HepG2 (cell line): Measurements from ENCODE around the gene ATRIP. TPM values are rescaled to one million over a fixed set of nuclear protein-coding genes. Genes with fewer than 3 reads are reported as not detected.

Source experiments
- ATAC-seq: fragments of 200-7000 bp; cut with Tn5 transposase; 3 replicates; pipeline ENCODE4 v1.9.1; 2020; ENCODE audit warnings: mild to moderate bottlenecking, moderate library complexity
- BruUV-seq: library from RNA; stranded (reverse); fragments of 400-500 nt; replicated peaks from 2 replicates; lab custom pipeline; 2021; lab: Mats Ljungman, UMichigan
- CTCF ChIA-PET: fragments of 300-600 bp; formaldehyde crosslinking; extraction: SDS; loops from one replicate; lab custom pipeline; 2021; ENCODE audit warnings: low total read pairs, inconsistent platforms, low intra/inter-chr PET ratio; lab: Yijun Ruan, JAX
- POLR2A ChIA-PET: fragments of 350-600 bp; sonication (Branson Sonifier 250); formaldehyde crosslinking; loops from one replicate; lab custom pipeline; 2020; ENCODE audit warnings: antibody characterized with exemption, inconsistent platforms; lab: Yijun Ruan, JAX
- DNase-seq: peaks from one replicate; pipeline ENCODE4 v3.0.0-alpha.2; 2015; ENCODE audit warnings: low spot score
- FAIRE-seq: peaks from 3 replicates; lab custom pipeline; 2011; peaks lifted over from hg19 to GRCh38; lab: Jason Lieb, UNC
- H2AFZ ChIP-seq: one replicate; pipeline ENCODE4 v1.6.1; 2011; ENCODE audit warnings: low read length, inconsistent platforms
- H3K27ac ChIP-seq: fragments of 300-600 bp; 3 replicates; pipeline ENCODE4 v1.8.0; 2011; ENCODE audit warnings: mixed run types, mild to moderate bottlenecking, mixed read lengths, low read length, inconsistent platforms; ENCODE audit not compliant: insufficient read depth; ENCODE audit errors: extremely low read length
- H3K27me3 ChIP-seq, 2 experiments: fragments of 200-600 bp in 1 of 2; 2 replicates in 1 of 2; 3 replicates in 1 of 2; pipeline versions ENCODE4 v1.6.0 to v1.8.0; 2011; ENCODE audit warnings: low read length in 2 of 2, mild to moderate bottlenecking in 2 of 2, moderate library complexity in 2 of 2, inconsistent platforms in 1 of 2; ENCODE audit not compliant: insufficient read depth in 2 of 2, control insufficient read depth in 1 of 2
- H3K36me3 ChIP-seq, 2 experiments: fragments of 200-600 bp in 1 of 2; replicated peaks in 1 of 2; 2 replicates in 1 of 2; 3 replicates in 1 of 2; pipeline versions ENCODE4 v1.5.1 to v1.8.0; 2011; ENCODE audit warnings: low read length in 2 of 2, inconsistent platforms in 1 of 2; ENCODE audit not compliant: insufficient read depth in 2 of 2, control insufficient read depth in 1 of 2
- H3K4me1 ChIP-seq: 2 replicates; pipeline ENCODE4 v1.5.1; 2012; ENCODE audit warnings: low read length, inconsistent platforms; ENCODE audit not compliant: insufficient read depth
- H3K4me2 ChIP-seq: 2 replicates; pipeline ENCODE4 v1.6.0; 2011; ENCODE audit warnings: low read depth, low read length, inconsistent platforms
- H3K4me3 ChIP-seq, 3 experiments: fragments of 200-600 bp in 1 of 3; sonication (generic), shearing (Covaris generic) in 1 of 3; replicated peaks in 1 of 3; 2 replicates each; pipeline ENCODE4 v1.5.1; 2011 to 2016; ENCODE audit warnings: low read length in 3 of 3, inconsistent platforms in 2 of 3, low read depth in 2 of 3, mild to moderate bottlenecking in 2 of 3, control low read depth in 1 of 3, mixed read lengths in 1 of 3; ENCODE audit not compliant: insufficient read depth in 1 of 3
- H3K79me2 ChIP-seq: one replicate; pipeline ENCODE4 v1.6.1; 2011; ENCODE audit warnings: low read length, inconsistent platforms; ENCODE audit not compliant: insufficient read depth
- H3K9ac ChIP-seq: 2 replicates; pipeline ENCODE4 v1.6.0; 2011; ENCODE audit warnings: mild to moderate bottlenecking, low read depth, low read length, inconsistent platforms; ENCODE audit not compliant: insufficient read depth
- H3K9me3 ChIP-seq: 2 replicates; pipeline ENCODE4 v1.5.1; 2012; ENCODE audit warnings: mild to moderate bottlenecking, low read length
- H4K20me1 ChIP-seq: 2 replicates; pipeline ENCODE4 v1.6.0; 2011; ENCODE audit warnings: inconsistent platforms, mild to moderate bottlenecking, low read length, moderate library complexity; ENCODE audit not compliant: insufficient read depth
- BRCA1 ChIP-seq: sonication (generic); formaldehyde crosslinking; IDR thresholded peaks from 2 replicates; pipeline ENCODE4 v1.4.0; 2020; ENCODE audit warnings: missing genetic modification reagents
- ETV6 ChIP-seq: sonication (generic); formaldehyde crosslinking; conservative IDR thresholded peaks from 2 replicates; pipeline ENCODE4 v1.4.0; 2020; ENCODE audit warnings: missing genetic modification reagents
- MAF1 ChIP-seq: sonication (generic); formaldehyde crosslinking; IDR thresholded peaks from 2 replicates; pipeline ENCODE4 v1.5.0; 2020; ENCODE audit warnings: missing genetic modification reagents, borderline replicate concordance
- MATR3 ChIP-seq: sonication (generic); formaldehyde crosslinking; IDR thresholded peaks from 2 replicates; pipeline ENCODE4 v1.4.0; 2020; ENCODE audit warnings: missing genetic modification reagents
- NR2C2 ChIP-seq: sonication (generic); formaldehyde crosslinking; IDR thresholded peaks from 2 replicates; pipeline ENCODE4 v1.4.0; 2020; ENCODE audit warnings: missing genetic modification reagents, mild to moderate bottlenecking, moderate library complexity, borderline replicate concordance
- RBFOX2 ChIP-seq: fragments of 200-400 bp; formaldehyde crosslinking; IDR thresholded peaks from 2 replicates; pipeline ENCODE4 v1.6.1; 2017; ENCODE audit warnings: low read depth, mild to moderate bottlenecking, low read length
- SSRP1 ChIP-seq: IDR thresholded peaks from 2 replicates; pipeline ENCODE4 v1.6.1; 2016; ENCODE audit warnings: control low read depth
- ZNF264 ChIP-seq: sonication (generic); formaldehyde crosslinking; IDR thresholded peaks from 2 replicates; pipeline ENCODE4 v1.4.0; 2020; ENCODE audit warnings: missing genetic modification reagents
- ZNF333 ChIP-seq: sonication (generic); formaldehyde crosslinking; IDR thresholded peaks from 2 replicates; pipeline ENCODE4 v1.4.0; 2020; ENCODE audit warnings: mild to moderate bottlenecking, missing genetic modification reagents, borderline replicate concordance
- ZNF552 ChIP-seq: sonication (generic); formaldehyde crosslinking; IDR thresholded peaks from 2 replicates; pipeline ENCODE4 v1.9.0; 2022; ENCODE audit warnings: missing genetic modification reagents, mild to moderate bottlenecking, borderline replicate concordance
- ZNF567 ChIP-seq: sonication (generic); formaldehyde crosslinking; IDR thresholded peaks from 2 replicates; pipeline ENCODE4 v1.8.1; 2023; ENCODE audit warnings: mild to moderate bottlenecking, missing genetic modification reagents, borderline replicate concordance
- ZNF619 ChIP-seq: sonication (generic); formaldehyde crosslinking; IDR thresholded peaks from 2 replicates; pipeline ENCODE4 v1.4.0; 2020; ENCODE audit warnings: mild to moderate bottlenecking, missing genetic modification reagents
- ZNF652 ChIP-seq: IDR thresholded peaks from 2 replicates; pipeline ENCODE4 v1.6.1; 2016; ENCODE audit warnings: low read depth, borderline replicate concordance
- ZNF773 ChIP-seq: sonication (generic); formaldehyde crosslinking; IDR thresholded peaks from 2 replicates; pipeline ENCODE4 v1.4.0; 2020; ENCODE audit warnings: missing genetic modification reagents, borderline replicate concordance
- ZNF776 ChIP-seq: sonication (generic); formaldehyde crosslinking; IDR thresholded peaks from 2 replicates; pipeline ENCODE4 v1.4.0; 2020; ENCODE audit warnings: mild to moderate bottlenecking, missing genetic modification reagents
- WGBS: methylation state at CpG from one replicate; pipeline ENCODE4 v1.1.6; 2017; ENCODE audit warnings: low lambda C conversion rate; 5-methylcytosine and 5-hydroxymethylcytosine counted together
- in situ Hi-C: cut with HindIII; loops from 2 replicates; pipeline ENCODE4 v1.10.0; 2017; ENCODE audit warnings: low pct_unique_long_range_greater_than_20kb; ENCODE audit not compliant: extremely low pct_ligation_motif_present
- intact Hi-C: fragments of 100-400 bp; cut with micrococcal nuclease; formaldehyde crosslinking; loops from one replicate; pipeline ENCODE4 v1.10.0; 2022; ENCODE audit not compliant: unreplicated experiment
- polyA plus RNA-seq, 8 experiments: library from polyadenylated mRNA; depleted of rRNA in 3 of 8; stranded (reverse) in 7 of 8; unstranded in 1 of 8; fragments of >200 nt; fragmentation: Illumina TruSeq in 4 of 8; extraction: Trizol in 4 of 8; gene quantifications; 2 replicates each; pipeline versions ENCODE4 v1.2.1 to v1.2.3, GENCODE V29; 2011 to 2016; ENCODE audit warnings: low read depth in 4 of 8, missing spikeins in 1 of 8, mixed read lengths in 1 of 8; ENCODE audit not compliant: insufficient read depth in 1 of 8
- total RNA-seq, 5 experiments: library from RNA; depleted of rRNA; stranded (reverse); fragments of >200 nt; fragmentation: Illumina TruSeq; extraction: Trizol; gene quantifications; 2 replicates each; pipeline ENCODE4 v1.2.3, GENCODE V29; 2016; ENCODE audit warnings: low read depth in 1 of 5
- TF ChIP-seq, protein P1 (sequence below): sonication (generic); formaldehyde crosslinking; IDR thresholded peaks from 2 replicates; pipeline ENCODE4 v1.8.1; 2022; ENCODE audit warnings: mild to moderate bottlenecking, missing genetic modification reagents
- TF ChIP-seq, protein P2 (sequence below): sonication (generic); formaldehyde crosslinking; IDR thresholded peaks from 2 replicates; pipeline ENCODE4 v1.4.0; 2020; ENCODE audit warnings: missing genetic modification reagents, mild to moderate bottlenecking, borderline replicate concordance
- TF ChIP-seq, protein P3 (sequence below): sonication (generic); formaldehyde crosslinking; IDR thresholded peaks from 2 replicates; pipeline ENCODE4 v1.8.0; 2022; ENCODE audit warnings: missing genetic modification reagents, mild to moderate bottlenecking, inconsistent platforms, borderline replicate concordance

The ATRIP gene
- total and polyA plus RNA-seq, 2 of the 13 experiments (the other 11 are each of a cell fraction or from before 2014, with no cell fraction given): 5.1 to 12.5 TPM

DNA sequence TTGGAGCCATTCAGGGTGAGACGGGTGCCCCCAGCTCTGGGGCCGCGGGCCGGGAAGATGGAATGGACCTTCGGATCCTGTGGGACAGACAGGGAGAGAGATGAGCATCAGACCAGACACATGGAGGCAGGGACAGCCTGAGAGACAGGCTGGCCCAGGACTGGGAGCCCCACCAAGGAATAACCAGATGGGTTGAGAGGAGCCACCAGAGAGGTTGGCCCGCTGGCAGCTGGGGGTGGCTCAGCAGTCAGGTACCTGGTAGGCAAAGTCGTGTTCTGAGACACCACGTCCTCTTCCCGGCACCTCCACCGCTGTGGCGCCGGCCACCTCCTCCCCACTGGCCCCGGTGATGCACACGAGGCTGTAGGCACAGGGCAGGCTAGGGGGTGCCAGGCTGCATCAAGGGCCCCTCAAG is 30.4 kb upstream of the ATRIP start (continued):
- TF ChIP-seq ZNF552 (CRISPR knock-in tag): no peak
- TF ChIP-seq RBFOX2: peak; percentile 64
- TF ChIP-seq BRCA1 (CRISPR knock-in tag): no peak
- TF ChIP-seq, all 625 proteins: peak for 5

DNA sequence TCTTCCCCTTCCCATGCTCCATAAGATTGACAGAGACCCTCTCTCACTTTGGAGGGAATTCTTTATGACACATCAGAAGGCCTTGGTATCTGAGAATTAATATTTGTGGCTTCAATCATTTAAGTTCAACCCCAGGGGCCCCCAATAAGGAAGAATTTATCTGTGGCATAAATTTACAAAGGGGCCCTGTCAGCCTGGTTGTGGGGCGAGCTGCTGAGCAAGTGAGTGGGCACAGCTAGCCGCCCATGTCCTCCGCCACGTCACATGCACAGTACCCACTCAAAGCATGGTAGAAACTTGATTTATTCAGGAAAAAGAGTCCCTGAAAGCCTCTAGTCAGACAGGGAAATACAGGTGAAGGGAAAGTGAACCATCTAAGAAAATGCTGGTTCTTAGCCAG is 30.0 kb upstream of the ATRIP start:
- Histone ChIP-seq H2AFZ (no peak overlapping the region), H3K9me3 (no peaks in the 10 kb centered on the region), H3K79me2 (peaks cover 3% of the 10 kb centered on the region), H3K36me3 (peaks cover 81 to 99% of the 10 kb centered on the region in 2 experiments), H3K4me2 (no peak overlapping the region), H3K9ac (no peak overlapping the region), H3K27me3 (no peaks in the 10 kb centered on the region), H3K27ac (no peak overlapping the region), H4K20me1 (peaks cover 25% of the 10 kb centered on the region; the same call in 1 of the 2 replicates), H3K4me3 (no peak overlapping the region), H3K4me1 (no peaks in the 10 kb centered on the region)
- TF ChIP-seq, protein P1, sequence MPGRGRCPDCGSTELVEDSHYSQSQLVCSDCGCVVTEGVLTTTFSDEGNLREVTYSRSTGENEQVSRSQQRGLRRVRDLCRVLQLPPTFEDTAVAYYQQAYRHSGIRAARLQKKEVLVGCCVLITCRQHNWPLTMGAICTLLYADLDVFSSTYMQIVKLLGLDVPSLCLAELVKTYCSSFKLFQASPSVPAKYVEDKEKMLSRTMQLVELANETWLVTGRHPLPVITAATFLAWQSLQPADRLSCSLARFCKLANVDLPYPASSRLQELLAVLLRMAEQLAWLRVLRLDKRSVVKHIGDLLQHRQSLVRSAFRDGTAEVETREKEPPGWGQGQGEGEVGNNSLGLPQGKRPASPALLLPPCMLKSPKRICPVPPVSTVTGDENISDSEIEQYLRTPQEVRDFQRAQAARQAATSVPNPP (CRISPR knock-in tag): no peak
- TF ChIP-seq ZNF619 (CRISPR knock-in tag): no peak
- no peak for TF ChIP-seq ZNF776 (CRISPR knock-in tag)
- TF ChIP-seq NR2C2 (CRISPR knock-in tag): no peak
- no peak for TF ChIP-seq ZNF773 (CRISPR knock-in tag)
- TF ChIP-seq ZNF652 (CRISPR knock-in tag): no peak
- no peak for TF ChIP-seq ETV6 (CRISPR knock-in tag)
- no peak for TF ChIP-seq ZNF264 (CRISPR knock-in tag)
- no peak for TF ChIP-seq ZNF567
- TF ChIP-seq, protein P2, sequence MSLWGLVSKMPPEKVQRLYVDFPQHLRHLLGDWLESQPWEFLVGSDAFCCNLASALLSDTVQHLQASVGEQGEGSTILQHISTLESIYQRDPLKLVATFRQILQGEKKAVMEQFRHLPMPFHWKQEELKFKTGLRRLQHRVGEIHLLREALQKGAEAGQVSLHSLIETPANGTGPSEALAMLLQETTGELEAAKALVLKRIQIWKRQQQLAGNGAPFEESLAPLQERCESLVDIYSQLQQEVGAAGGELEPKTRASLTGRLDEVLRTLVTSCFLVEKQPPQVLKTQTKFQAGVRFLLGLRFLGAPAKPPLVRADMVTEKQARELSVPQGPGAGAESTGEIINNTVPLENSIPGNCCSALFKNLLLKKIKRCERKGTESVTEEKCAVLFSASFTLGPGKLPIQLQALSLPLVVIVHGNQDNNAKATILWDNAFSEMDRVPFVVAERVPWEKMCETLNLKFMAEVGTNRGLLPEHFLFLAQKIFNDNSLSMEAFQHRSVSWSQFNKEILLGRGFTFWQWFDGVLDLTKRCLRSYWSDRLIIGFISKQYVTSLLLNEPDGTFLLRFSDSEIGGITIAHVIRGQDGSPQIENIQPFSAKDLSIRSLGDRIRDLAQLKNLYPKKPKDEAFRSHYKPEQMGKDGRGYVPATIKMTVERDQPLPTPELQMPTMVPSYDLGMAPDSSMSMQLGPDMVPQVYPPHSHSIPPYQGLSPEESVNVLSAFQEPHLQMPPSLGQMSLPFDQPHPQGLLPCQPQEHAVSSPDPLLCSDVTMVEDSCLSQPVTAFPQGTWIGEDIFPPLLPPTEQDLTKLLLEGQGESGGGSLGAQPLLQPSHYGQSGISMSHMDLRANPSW: no peak
- TF ChIP-seq ZNF333: no peak
- TF ChIP-seq SSRP1: no peak
- no peak for TF ChIP-seq MAF1 (CRISPR knock-in tag)
- TF ChIP-seq, protein P3, sequence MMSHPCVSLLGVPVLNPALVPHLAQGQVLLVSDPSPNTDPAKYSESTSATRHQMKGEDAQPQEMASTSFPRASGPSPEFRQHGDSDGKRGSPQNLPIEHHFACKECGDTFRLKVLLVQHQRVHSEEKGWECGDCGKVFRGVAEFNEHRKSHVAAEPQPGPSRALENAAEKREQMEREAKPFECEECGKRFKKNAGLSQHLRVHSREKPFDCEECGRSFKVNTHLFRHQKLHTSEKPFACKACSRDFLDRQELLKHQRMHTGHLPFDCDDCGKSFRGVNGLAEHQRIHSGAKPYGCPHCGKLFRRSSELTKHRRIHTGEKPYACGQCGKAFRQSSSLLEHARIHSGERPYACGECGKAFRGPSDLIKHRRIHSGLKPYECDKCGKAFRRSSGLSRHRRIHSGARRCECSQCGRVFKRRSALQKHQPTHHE: no peak
- no peak for TF ChIP-seq MATR3 (CRISPR knock-in tag)
- no peak for TF ChIP-seq BRCA1 (CRISPR knock-in tag)
- ATAC-seq (no peak), DNase-seq (no peak), FAIRE-seq (no peak)
- intact Hi-C loops: no loop called here
- in situ Hi-C loops: no loop called here
- BruUV-seq: TSS peak; percentile 13
- ChIA-PET CTCF (interaction anchor here (0.9 to 4.1 kb wide), 2 partner anchors 18 to 19 kb away, joined by 3 to 25 read pairs; no protein-coding TSS in a partner anchor), POLR2A (interaction anchor here (11.1 kb wide), 1 partner anchor 14 kb away, joined by 130 read pairs; the partner anchor contains the start of gene PLXNB1)
- 97% methylated on average over 4 of the region's 4 CpGs for WGBS
